IPS-18c (cell line): ENCODE data around the gene JPH4.
A peak's percentile ranks its signal among the peaks of the same experiment; 100 is the strongest.
"Not testable (repeated sequence)": the region's sequence is repeated elsewhere in the genome, so short reads cannot be mapped to it uniquely, and the experiment has no call there.

ENCODE experiments used
- H3K4me3 ChIP-seq: 2 replicates; pipeline ENCODE4 v1.7.0; 2013; ENCODE audit warnings: low read depth, mild to moderate bottlenecking, low read length, moderate library complexity; ENCODE audit not compliant: insufficient read depth
- H3K9me3 ChIP-seq: one replicate; pipeline ENCODE4 v1.6.1; 2013; ENCODE audit warnings: mild to moderate bottlenecking, low read length, moderate library complexity; ENCODE audit not compliant: control insufficient read depth, insufficient read depth

The JPH4 gene

DNA sequence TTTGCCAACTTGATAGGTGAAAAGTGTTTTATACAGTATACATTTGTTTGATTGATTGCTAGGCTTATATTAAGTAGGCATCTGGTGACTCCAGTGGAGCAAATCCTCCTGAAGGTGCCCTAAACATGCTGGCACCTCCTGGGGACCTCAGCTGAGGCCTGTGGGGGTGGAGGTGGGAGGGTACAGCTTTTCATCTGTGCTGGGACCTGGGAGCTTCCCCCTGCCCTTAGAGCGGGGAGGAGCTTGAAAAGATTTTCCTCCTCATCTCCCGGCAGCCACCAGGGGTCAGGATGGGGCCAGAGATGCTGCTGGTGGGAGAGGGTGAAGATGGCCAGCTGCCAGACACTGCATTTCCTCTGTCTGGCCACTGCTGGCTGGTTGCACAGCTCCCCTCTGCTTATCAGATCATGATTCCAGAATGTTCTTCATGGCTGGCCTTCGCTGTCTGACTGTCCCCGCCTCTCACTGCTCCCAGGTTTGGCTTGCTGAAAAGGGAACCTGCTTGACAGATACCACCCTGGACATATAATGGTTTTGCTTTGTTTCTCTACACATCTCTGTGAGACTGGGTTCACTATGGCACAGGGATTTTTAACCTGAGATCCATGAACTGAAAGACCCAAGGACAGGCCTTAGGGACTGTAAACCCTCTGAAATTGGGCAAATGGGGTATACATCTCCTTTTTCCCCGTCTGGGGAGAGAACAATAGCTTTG lies 10.5 kb upstream of the JPH4 start:
- Histone ChIP-seq H3K9me3 (no peaks in the 10 kb centered on the region), H3K4me3 (no peak overlapping the region)

DNA sequence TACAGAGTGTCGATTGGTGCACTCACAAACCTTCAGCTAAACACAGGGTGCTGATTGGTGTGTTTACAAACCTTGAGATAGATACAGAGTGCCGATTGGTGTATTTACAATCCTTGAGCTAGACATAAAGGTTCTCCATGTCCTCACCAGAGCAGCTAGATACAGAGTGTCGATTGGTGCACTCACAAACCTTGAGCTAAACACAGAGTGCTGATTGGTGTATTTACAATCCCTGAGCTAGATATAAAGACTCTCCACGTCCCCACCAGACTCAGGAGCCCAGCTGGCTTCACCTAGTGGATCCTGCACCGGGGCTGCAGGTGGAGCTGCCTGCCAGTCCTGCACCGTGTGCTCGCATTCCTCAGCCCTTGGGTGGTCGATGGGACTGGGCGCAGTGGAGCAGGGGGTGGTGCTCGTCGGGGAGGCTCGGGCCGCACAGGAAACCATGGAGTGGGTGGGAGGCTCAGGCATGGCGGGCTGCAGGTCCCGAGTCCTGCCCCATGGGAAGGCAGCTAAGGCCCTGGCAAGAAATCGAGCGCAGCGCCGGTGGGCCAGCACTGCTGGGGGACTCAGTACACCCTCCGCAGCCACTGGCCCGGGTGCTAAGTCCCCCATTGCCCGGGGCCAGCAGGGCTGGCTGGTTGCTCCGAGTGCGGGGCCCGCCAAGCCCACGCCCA lies 6.1 kb upstream of the JPH4 start:
- H3K9me3 ChIP-seq, H3K4me3 ChIP-seq: not testable (repeated sequence)

- H3K9me3 ChIP-seq, H3K4me3 ChIP-seq: not testable (repeated sequence)
Observed at GRCh38 chr14:23583761-23584526, 5.4 kb upstream of the JPH4 start.

- Histone ChIP-seq H3K9me3 (no peaks in the 10 kb centered on the region), H3K4me3 (no peak overlapping the region)
Observed at GRCh38 chr14:23582906-23583760, 4.5 kb upstream of the JPH4 start.

- Histone ChIP-seq H3K9me3 (no peaks in the 10 kb centered on the region), H3K4me3 (no peak overlapping the region)
Observed at GRCh38 chr14:23580948-23581281, 2.3 kb upstream of the JPH4 start.

- no peaks in the 10 kb centered on the region for H3K9me3 ChIP-seq
- no peak overlapping the region for H3K4me3 ChIP-seq
Observed at GRCh38 chr14:23580152-23580926, 1.7 kb upstream of the JPH4 start.

- no peak overlapping the region for H3K4me3 ChIP-seq
- no peaks in the 10 kb centered on the region for H3K9me3 ChIP-seq
Observed at GRCh38 chr14:23579739-23580138, 1.1 kb upstream of the JPH4 start.

DNA sequence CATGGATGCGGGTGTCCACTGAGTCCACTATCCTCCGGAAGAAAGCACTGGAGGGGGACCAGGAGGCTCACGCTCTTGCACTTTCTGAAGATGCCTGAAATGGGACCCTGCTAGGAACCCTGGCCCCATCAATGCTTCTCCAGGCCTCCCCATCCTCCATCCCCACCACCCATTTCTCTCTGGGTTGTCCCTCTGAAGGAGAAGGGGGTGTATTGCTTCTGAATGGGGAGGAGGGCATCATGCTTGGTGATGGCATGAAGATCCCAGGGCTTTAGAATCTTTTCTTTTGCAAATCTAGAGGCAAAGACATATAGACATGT lies 681 bp upstream of the JPH4 start:
- Histone ChIP-seq H3K9me3 (no peaks in the 10 kb centered on the region), H3K4me3 (no peak overlapping the region)

GRCh38 chr14:23577710-23578392 lies 739 bp downstream of the JPH4 start:
- Histone ChIP-seq H3K9me3 (no peaks in the 10 kb centered on the region), H3K4me3 (peak overlapping the region; percentile 48)

DNA sequence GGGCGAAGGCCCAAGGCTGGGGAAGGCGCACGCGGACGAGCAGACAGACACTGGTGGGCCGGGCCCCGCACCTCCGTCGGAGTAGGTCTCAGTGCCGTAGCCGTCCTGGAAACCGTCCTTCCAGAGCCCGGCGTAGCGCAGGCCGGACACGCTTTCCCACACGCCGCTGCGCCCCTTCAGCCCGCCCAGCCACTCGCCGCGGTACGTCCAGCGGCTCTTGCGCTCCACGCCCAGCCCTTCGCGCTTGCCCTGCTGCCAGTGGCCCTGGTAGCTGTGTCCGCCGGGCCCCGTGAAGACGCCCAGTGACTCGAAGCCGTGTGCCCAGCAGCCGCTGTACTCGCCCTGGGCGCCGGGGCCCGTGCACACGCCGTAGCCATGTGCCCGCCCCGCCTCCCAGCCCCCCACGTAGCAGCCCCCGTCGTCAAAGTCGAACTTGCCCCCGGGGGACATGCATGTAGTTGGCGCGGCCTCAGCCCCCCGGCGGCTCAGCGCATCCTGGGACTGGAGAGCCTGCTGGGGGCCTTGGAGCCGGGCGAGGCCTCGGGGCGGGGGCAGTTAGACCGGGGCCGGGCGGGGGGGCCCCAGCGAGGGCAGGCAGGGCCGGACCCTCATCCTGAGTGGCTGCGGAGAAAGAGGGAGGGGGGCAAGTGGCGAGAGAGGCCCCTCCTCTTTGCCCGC lies 1.4 kb downstream of the JPH4 start:
- no peaks in the 10 kb centered on the region for H3K9me3 ChIP-seq
- peak overlapping the region; percentile 48 for H3K4me3 ChIP-seq

GRCh38 chr14:23573384-23574015 lies 5.1 kb downstream of the JPH4 start:
- H3K4me3 ChIP-seq, result no peak overlapping the region
- H3K9me3 ChIP-seq, result no peaks in the 10 kb centered on the region

- no peaks in the 10 kb centered on the region for H3K9me3 ChIP-seq
- no peak overlapping the region for H3K4me3 ChIP-seq
Observed at GRCh38 chr14:23572836-23573235, 5.8 kb downstream of the JPH4 start.

DNA sequence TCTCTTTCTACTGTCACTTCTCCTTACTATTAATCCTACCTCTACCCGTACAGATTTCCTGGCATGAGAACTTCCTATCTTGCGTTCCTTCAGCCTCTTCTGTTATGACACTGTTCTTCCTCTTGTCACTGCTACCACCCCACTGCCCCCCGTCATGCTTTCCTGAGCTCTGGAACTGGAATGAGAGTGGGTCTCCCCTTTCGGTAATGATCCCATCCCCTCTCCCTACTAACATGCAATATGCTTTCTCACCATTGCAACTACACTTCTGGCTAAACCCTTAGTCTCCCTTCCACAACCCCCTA lies 6.1 kb downstream of the JPH4 start:
- H3K9me3 ChIP-seq, result no peaks in the 10 kb centered on the region
- H3K4me3 ChIP-seq, result no peak overlapping the region

GRCh38 chr14:23571701-23572523 lies 6.7 kb downstream of the JPH4 start:
- Histone ChIP-seq H3K9me3 (no peaks in the 10 kb centered on the region), H3K4me3 (no peak overlapping the region)
